ENCODE measurements around the gene OR10AG1.

Gene OR10AG1

DNA sequence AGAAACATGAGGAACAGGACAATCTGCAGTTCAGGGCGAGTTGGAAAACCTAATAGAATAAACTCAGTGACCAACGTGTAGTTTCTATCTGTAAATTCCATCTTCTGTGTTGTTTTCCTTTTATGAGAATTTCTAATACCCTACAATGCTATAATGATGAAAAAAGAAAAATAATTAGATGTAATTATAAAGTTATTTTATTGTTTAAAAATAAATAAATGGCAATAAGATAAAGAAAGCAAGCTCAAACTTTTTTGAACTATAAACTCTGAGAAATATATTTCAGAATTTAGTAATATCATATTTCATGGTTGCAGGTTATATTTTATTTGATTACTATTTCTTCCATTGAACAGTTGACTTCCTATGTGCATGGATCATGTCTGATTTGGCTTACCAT is 33.4 kb downstream of the OR10AG1 start, which contains the start of gene OR5I1:
Gene OR5I1 (minus strand): TSS at position 101 of the 400 bp plus-strand sequence. CDS start 0 bp downstream, at position 101.
- no peaks in the 10 kb centered on the region for H3K9me3 ChIP-seq (ENCODE audit: control insufficient read depth, low read length)

DNA sequence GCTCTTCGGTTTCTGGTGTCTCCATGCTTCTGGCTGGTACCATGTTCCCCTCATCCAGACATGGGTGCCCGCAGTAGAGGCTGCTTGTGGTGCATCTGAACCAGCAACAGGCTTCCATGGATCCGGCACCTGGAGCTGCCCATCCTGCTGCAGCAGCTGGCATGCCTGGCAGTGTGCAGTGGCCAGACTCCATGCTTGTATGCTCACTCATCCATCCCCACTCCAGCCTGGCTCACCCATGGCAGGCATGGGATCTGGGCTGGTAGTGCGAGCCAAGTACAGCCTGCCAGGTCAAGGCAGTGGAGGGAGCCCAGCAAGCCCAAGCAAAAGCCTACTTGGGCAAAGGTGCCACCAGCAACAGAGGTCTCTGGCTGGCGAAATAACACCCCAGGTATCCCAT is 49.2 kb downstream of the OR10AG1 start:
- H3K4me1 ChIP-seq (ENCODE audit: control insufficient read depth, insufficient read depth, low read length, poor library complexity, severe bottlenecking), result no peaks in the 10 kb centered on the region
- no peaks in the 10 kb centered on the region for H3K36me3 ChIP-seq (ENCODE audit: control insufficient read depth, insufficient read depth, low read length)
- DNase-seq, result no peak
- no peak overlapping the region for H3K4me3 ChIP-seq (ENCODE audit: insufficient read depth, low read depth, low read length, poor library complexity, severe bottlenecking)
- H3K27ac ChIP-seq (ENCODE audit: insufficient read depth, low read length, poor library complexity, severe bottlenecking), result no peak overlapping the region
- H3K9me3 ChIP-seq (ENCODE audit: control insufficient read depth, low read length), result no peaks in the 10 kb centered on the region
- no peaks in the 10 kb centered on the region for H3K27me3 ChIP-seq (replicated peaks; ENCODE audit: control insufficient read depth, insufficient read depth, low read length, poor library complexity, severe bottlenecking)

More for the DNA sequence above, 33.4 kb downstream of the OR10AG1 start, which contains the start of gene OR5I1:
- no peaks in the 10 kb centered on the region for H3K4me1 ChIP-seq (ENCODE audit: control insufficient read depth, insufficient read depth, low read length, poor library complexity, severe bottlenecking)
- no peak within 1 kb of the TSS for H3K27ac ChIP-seq (ENCODE audit: insufficient read depth, low read length, poor library complexity, severe bottlenecking)
- H3K27me3 ChIP-seq (replicated peaks; ENCODE audit: control insufficient read depth, insufficient read depth, low read length, poor library complexity, severe bottlenecking), result no peaks in the 10 kb centered on the region
- DNase-seq, result no peak
- no peaks in the 10 kb centered on the region for H3K36me3 ChIP-seq (ENCODE audit: control insufficient read depth, insufficient read depth, low read length)
- H3K4me3 ChIP-seq (ENCODE audit: insufficient read depth, low read depth, low read length, poor library complexity, severe bottlenecking), result no peak within 1 kb of the TSS
